Activated CD4-positive, alpha-beta T cell treated with anti-CD3 and anti-CD28 coated beads, Interleukin-2, amount 10 ng/mL, durations not matched to agents 7 days and 5 days (primary cell): ENCODE results near the gene IARS2. TPM values are rescaled to one million over a fixed set of nuclear protein-coding genes. Genes with fewer than 3 reads are reported as not detected.

ENCODE experiments used
- CTCF ChIA-PET: fragments of 350-600 bp; sonication (Branson Sonifier 250); formaldehyde crosslinking; loops from one replicate; lab custom pipeline; 2021; ENCODE audit warnings: antibody characterized with exemption; lab: Charles Lee
- POLR2A ChIA-PET: fragments of 350-600 bp; sonication (Branson Sonifier 250); formaldehyde crosslinking; loops from one replicate; lab custom pipeline; 2021; ENCODE audit warnings: antibody characterized with exemption; lab: Charles Lee
- DNase-seq: peaks from one replicate; pipeline ENCODE4 v3.0.0-alpha.2; 2020
- H3K27ac Mint-ChIP-seq: one replicate; pipeline ENCODE4 v1.8.0; 2021; ENCODE audit warnings: mild to moderate bottlenecking, moderate library complexity, mixed read lengths
- H3K27me3 Mint-ChIP-seq: one replicate; pipeline ENCODE4 v1.8.0; 2021; ENCODE audit warnings: mixed read lengths
- H3K36me3 Mint-ChIP-seq: one replicate; pipeline ENCODE4 v1.8.0; 2021; ENCODE audit warnings: low read depth, mixed read lengths
- H3K4me1 Mint-ChIP-seq: one replicate; pipeline ENCODE4 v1.8.0; 2021; ENCODE audit warnings: mixed read lengths
- H3K4me3 Mint-ChIP-seq: one replicate; pipeline ENCODE4 v1.8.0; 2021; ENCODE audit warnings: mild to moderate bottlenecking, moderate library complexity, mixed read lengths
- H3K9me3 Mint-ChIP-seq: one replicate; pipeline ENCODE4 v1.8.0; 2021; ENCODE audit warnings: mixed read lengths
- total RNA-seq, 2 experiments: library from RNA; stranded (reverse); gene quantifications; one replicate each; pipeline ENCODE4 v1.2.3, GENCODE V29; 2021

Gene IARS2
- total RNA-seq, 2 experiments from 2014 or later, result 55.4 to 55.8 TPM

DNA sequence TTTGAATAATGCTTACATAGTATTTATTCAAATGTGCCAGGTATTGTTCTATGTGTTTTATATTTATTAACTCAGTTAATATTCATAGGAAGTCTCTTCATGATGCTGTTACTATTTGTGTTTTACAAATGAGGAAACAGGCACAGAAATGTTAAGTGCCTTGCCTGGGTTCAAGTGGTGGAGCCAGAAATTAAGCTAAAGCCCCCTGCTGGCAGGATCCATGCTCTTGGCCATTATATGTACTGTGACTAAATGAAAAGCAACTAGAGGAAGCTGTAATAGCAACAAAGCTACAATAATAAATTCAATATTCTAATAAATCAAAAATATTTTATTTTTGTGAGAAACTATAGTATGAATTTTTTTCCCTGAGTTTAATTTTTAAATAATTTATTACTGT lies 30.0 kb downstream of the IARS2 start:
- Mint-ChIP-seq H3K27me3 (no peaks in the 10 kb centered on the region), H3K4me1 (peaks cover 2% of the 10 kb centered on the region), H3K4me3 (no peak overlapping the region), H3K9me3 (no peaks in the 10 kb centered on the region), H3K27ac (no peak overlapping the region), H3K36me3 (peaks cover 16% of the 10 kb centered on the region)
- DNase-seq, result peak; percentile 26
- POLR2A ChIA-PET, result no interaction called here
- CTCF ChIA-PET, result interaction anchor here (0.6 to 1.3 kb wide), 3 partner anchors 8 to 26 kb away, joined by 3 to 6 read pairs (median 5); no protein-coding TSS in a partner anchor

DNA sequence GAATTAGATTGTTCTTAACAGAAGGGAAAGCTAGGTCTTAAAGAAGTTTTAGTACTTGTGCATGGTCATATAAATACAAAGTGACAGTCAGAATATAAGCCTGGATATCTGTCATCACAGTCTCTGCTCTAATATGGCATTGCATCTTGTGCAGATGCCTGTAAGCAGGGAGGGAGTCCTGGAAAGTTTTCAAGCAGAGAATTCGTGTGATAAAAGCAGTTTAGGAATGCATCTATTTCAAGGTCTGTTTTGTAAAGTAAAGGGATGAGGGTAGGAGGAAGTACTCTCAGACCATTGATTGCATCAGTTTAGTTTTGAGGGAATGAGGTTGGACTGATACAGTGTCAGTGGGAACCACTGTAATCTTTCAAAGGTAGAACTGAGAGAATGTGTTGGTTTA lies 30.6 kb downstream of the IARS2 start:
- H3K4me3 Mint-ChIP-seq, result no peak overlapping the region
- DNase-seq, result no peak
- no peaks in the 10 kb centered on the region for H3K27me3 Mint-ChIP-seq
- H3K9me3 Mint-ChIP-seq, result peaks cover 3% of the 10 kb centered on the region
- H3K27ac Mint-ChIP-seq, result no peak overlapping the region
- H3K36me3 Mint-ChIP-seq, result peaks cover 18% of the 10 kb centered on the region
- CTCF ChIA-PET, result interaction anchor here (1.2 to 1.3 kb wide), 2 partner anchors 9 to 21 kb away, joined by 3 to 5 read pairs; no protein-coding TSS in a partner anchor
- peaks cover 2% of the 10 kb centered on the region for H3K4me1 Mint-ChIP-seq
- POLR2A ChIA-PET, result no interaction called here

DNA sequence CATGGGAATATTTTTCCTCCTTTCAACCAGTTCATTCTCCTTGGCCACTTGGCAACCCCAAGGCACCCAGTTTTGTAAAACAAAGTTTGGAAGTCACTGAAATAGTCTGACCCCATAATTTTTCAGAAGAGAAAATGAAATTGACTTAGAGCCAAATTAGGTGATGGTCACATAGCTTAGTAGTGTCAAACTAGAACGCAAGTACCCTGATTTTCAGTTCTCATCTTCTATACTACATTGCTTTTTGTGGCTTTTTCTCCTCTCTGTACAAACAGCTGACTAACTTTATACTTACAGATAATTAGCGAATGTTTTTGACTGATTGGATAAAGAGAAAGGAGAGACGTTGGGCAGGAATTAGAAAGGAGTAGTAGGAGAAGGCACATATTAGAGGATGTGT lies 33.1 kb downstream of the IARS2 start:
- H3K36me3 Mint-ChIP-seq, result peaks cover 28% of the 10 kb centered on the region
- H3K4me1 Mint-ChIP-seq, result peaks cover 3% of the 10 kb centered on the region
- H3K27ac Mint-ChIP-seq, result no peak overlapping the region
- no peak overlapping the region for H3K4me3 Mint-ChIP-seq
- peaks cover 3% of the 10 kb centered on the region for H3K9me3 Mint-ChIP-seq
- no peaks in the 10 kb centered on the region for H3K27me3 Mint-ChIP-seq
- POLR2A ChIA-PET, result no interaction called here
- CTCF ChIA-PET, result no interaction called here
- DNase-seq, result no peak

DNA sequence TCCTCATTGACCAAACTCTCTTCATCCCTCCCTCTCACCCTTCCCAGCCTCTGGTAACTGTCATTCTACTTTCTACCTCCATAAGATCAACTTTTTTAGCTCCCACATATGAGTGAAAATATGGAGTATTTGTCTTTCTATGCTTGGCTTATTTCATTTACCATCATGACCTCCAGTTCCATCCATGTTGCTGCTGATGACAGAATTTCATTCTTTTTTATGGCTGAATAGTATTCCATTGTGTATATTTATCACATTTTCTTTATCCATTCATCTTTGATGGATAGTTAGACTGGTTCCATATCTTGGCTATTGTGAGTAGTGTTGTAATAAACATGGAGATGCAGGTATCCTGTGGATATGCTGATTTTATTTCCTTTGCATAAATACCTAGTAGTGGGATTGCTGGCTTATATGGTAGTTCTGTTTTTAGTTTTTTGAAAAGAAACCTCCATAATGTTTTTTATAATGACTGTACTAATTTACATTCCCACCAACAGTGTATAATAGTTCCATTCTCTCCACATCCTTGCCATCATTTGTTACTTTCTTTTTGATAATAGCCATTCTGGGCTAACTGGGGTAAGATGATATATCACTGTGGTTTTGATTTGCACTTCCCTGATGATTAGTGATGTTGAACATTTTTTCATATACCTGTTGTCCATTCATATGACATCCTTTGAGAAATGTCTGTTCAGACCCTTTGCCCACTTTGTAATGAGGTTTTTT lies 35.7 kb downstream of the IARS2 start:
- Mint-ChIP-seq H3K27ac (no peak overlapping the region), H3K4me1 (peaks cover 2% of the 10 kb centered on the region), H3K36me3 (peaks cover 43% of the 10 kb centered on the region), H3K9me3 (peaks cover 3% of the 10 kb centered on the region), H3K27me3 (no peaks in the 10 kb centered on the region), H3K4me3 (no peak overlapping the region)
- DNase-seq, result no peak
- CTCF ChIA-PET, result no interaction called here
- POLR2A ChIA-PET, result no interaction called here

DNA sequence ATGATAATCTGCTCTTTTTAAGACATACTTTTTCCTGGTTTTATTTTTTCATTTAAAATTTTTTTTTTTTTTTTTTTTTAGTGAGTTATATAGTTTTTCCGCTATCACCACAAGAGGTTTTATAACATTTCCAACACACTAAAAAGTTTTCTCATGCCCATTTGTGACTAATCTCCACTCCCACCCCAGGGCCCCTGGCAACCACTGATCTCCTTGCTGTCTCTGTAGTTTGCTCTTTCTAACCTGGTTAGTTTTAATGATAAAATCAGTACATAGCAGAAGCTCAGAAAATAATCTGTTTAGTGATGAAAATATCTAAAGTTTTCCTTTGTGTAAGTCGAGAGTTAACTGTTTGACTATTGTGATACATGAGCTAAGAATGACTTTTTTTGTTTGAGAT lies 41.8 kb downstream of the IARS2 start:
- Mint-ChIP-seq H3K4me3 (no peak overlapping the region), H3K27me3 (no peaks in the 10 kb centered on the region), H3K9me3 (no peaks in the 10 kb centered on the region), H3K36me3 (peaks cover 46% of the 10 kb centered on the region), H3K27ac (no peak overlapping the region), H3K4me1 (peaks cover 14% of the 10 kb centered on the region)
- ChIA-PET CTCF (interaction anchor here (1.2 kb wide), 1 partner anchor 31 kb away, joined by 4 read pairs; no protein-coding TSS in a partner anchor), POLR2A (no interaction called here)
- DNase-seq, result no peak

DNA sequence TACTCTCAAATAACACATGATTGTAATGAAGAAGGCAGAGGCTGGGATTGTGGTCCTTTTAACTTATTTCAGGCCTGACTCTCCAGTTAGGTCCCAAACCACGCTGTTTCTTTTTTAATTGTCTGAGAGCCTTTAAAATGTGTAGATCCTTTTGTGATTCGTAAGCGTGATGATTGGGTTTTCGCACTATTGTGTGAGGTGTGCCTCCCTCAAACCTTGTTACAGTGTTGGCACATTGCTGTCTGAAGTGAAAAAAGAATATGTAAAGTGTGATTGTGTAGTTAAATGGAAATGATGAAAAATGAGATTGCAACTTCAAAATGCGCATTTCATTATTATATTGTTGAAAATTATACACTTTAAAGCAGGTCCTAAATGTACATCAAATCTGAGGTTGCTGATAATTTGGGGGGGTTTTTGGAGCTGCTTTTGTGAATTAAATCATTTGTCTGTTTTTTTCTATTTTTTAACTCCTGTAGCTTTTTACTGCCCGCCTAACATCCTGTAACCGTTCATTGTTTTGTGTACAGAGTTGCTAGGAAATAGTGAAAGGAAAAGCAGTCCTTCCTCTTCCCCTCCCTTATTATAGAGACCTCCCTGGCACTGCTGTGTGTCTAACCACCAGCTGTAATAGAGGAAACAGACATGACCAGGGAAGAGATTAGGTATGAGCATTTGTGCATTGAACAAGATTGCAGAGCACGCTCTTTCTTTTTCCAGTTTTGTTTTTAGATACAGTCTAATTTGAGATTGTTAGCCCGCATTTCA lies 43.3 kb downstream of the IARS2 start:
- peak overlapping the region; percentile 8 for H3K4me3 Mint-ChIP-seq
- H3K9me3 Mint-ChIP-seq, result no peaks in the 10 kb centered on the region
- peaks cover 53% of the 10 kb centered on the region for H3K36me3 Mint-ChIP-seq
- H3K27me3 Mint-ChIP-seq, result no peaks in the 10 kb centered on the region
- H3K4me1 Mint-ChIP-seq, result peaks cover 12% of the 10 kb centered on the region
- H3K27ac Mint-ChIP-seq, result peak overlapping the region; percentile 67
- peak; percentile 41 for DNase-seq
- POLR2A ChIA-PET, result interaction anchor here (0.6 kb wide), 1 partner anchor 638 kb away, joined by 4 read pairs; no protein-coding TSS in a partner anchor
- CTCF ChIA-PET, result interaction anchor here (1.2 kb wide), 1 partner anchor 30 kb away, joined by 4 read pairs; no protein-coding TSS in a partner anchor

DNA sequence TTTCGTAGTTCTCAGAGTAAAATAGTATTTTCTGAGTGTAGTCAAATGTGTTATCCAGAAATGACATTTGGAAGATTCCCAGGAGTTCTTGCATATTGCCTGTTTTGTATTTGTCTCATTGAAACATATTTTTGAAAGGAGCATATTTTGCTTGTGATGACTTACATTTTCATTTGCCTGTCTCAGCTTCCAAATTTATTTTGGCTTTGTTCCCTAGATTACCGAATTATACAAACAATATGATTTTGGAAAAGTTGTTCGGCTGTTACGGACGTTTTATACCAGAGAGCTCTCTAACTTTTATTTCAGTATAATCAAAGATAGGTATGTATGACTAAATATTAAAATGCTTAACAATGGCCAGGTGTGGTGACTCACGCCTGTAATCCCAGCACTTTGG lies 46.0 kb downstream of the IARS2 start:
- H3K4me3 Mint-ChIP-seq, result no peak overlapping the region
- H3K27me3 Mint-ChIP-seq, result no peaks in the 10 kb centered on the region
- H3K4me1 Mint-ChIP-seq, result peaks cover 12% of the 10 kb centered on the region
- POLR2A ChIA-PET, result no interaction called here
- no peaks in the 10 kb centered on the region for H3K9me3 Mint-ChIP-seq
- peaks cover 48% of the 10 kb centered on the region for H3K36me3 Mint-ChIP-seq
- H3K27ac Mint-ChIP-seq, result no peak overlapping the region
- CTCF ChIA-PET, result no interaction called here
- DNase-seq, result no peak

DNA sequence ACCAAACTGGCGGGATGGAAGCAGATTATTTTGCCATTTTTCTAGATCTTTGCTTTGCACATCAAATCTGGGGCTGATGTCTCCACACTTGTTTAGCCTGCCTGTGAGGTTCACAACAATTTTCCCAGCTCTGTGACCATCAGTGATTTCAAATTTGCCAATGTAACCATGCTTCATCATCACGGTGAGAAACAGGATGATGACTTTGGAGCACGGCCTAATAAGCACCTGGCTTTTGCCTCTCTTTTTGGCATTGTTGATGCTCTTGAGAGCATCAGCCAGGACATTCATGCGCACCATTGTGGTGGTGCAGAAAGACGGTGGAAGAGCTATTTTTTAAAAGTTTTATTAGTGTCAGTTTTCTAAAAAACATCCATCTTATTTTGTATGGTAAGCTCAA lies 50.1 kb downstream of the IARS2 start:
- no peak overlapping the region for H3K27ac Mint-ChIP-seq
- ChIA-PET CTCF (interaction anchor here (0.8 to 0.9 kb wide), 2 partner anchors 16 to 20 kb away, joined by 3 read pairs; no protein-coding TSS in a partner anchor), POLR2A (no interaction called here)
- peaks cover 45% of the 10 kb centered on the region for H3K36me3 Mint-ChIP-seq
- H3K4me3 Mint-ChIP-seq, result no peak overlapping the region
- no peak for DNase-seq
- H3K27me3 Mint-ChIP-seq, result no peaks in the 10 kb centered on the region
- H3K4me1 Mint-ChIP-seq, result no peaks in the 10 kb centered on the region
- no peaks in the 10 kb centered on the region for H3K9me3 Mint-ChIP-seq

DNA sequence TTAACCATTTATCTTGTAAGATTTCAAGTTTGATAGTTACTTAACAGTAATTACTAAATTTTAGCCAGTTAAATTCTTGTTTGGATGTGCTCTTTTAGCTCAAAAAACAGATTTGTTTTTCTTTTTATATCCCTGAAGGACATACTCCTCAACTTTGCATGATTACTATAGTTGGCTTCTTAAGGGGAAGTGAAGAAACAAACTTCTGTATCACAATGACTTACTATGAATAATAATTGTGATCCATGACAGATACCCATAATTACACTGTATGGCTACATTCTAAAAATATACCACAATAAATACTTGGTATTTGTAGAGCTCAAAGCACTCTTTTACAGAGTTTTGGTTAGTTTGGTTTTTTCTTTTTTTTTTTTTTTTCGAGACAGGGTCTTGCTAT lies 55.8 kb downstream of the IARS2 start:
- no peak overlapping the region for H3K4me3 Mint-ChIP-seq
- peaks cover 44% of the 10 kb centered on the region for H3K36me3 Mint-ChIP-seq
- POLR2A ChIA-PET, result no interaction called here
- H3K27ac Mint-ChIP-seq, result no peak overlapping the region
- CTCF ChIA-PET, result interaction anchor here (0.6 to 0.9 kb wide), 3 partner anchors 26 to 45 kb away, joined by 3 to 6 read pairs (median 3); no protein-coding TSS in a partner anchor
- H3K4me1 Mint-ChIP-seq, result no peaks in the 10 kb centered on the region
- DNase-seq, result no peak
- no peaks in the 10 kb centered on the region for H3K27me3 Mint-ChIP-seq
- no peaks in the 10 kb centered on the region for H3K9me3 Mint-ChIP-seq

DNA sequence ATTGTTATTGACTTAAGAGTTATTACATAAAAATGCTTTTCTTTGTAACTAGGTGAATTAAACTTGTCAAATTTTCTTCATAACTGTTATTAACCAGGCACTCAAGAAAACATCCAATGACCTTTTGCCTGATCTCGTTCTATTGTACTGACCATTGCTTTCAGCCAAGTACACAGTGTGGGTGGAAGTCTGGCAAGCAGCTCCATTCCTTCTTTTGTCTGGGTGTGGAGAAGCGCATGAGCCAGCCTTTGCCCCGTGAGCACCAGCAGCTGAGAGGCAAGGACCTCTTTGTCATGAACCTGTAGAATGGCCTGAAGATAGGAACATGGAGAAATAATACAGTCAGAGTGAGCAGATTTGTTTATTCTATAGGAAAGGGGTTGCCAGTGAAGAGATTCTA lies 57.5 kb downstream of the IARS2 start:
- peaks cover 1% of the 10 kb centered on the region for H3K4me1 Mint-ChIP-seq
- no peaks in the 10 kb centered on the region for H3K27me3 Mint-ChIP-seq
- no peak for DNase-seq
- H3K4me3 Mint-ChIP-seq, result no peak overlapping the region
- CTCF ChIA-PET, result interaction anchor here (0.6 kb wide), 1 partner anchor 17 kb away, joined by 3 read pairs; no protein-coding TSS in a partner anchor
- no peak overlapping the region for H3K27ac Mint-ChIP-seq
- POLR2A ChIA-PET, result no interaction called here
- H3K36me3 Mint-ChIP-seq, result peaks cover 46% of the 10 kb centered on the region
- no peaks in the 10 kb centered on the region for H3K9me3 Mint-ChIP-seq

DNA sequence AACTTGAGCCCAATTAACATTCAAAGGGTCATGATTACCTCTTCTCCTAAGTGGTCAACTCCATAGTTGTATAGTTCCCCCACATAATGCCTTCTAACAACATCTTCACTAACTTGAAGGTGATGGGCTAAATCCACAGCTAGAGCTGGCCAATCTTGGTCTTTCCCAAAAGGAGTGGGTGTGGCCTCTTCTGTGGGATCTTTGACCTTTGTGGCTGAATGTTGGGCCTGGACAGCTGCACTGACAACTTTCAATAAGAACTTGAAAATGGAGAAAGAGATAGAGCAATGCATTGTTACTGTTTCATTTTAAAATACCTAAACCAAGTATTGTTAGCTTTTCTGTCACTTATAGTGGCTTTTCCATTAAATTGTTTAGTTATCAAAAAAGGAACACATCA lies 59.2 kb downstream of the IARS2 start:
- CTCF ChIA-PET, result no interaction called here
- H3K4me3 Mint-ChIP-seq, result no peak overlapping the region
- H3K27ac Mint-ChIP-seq, result no peak overlapping the region
- no peaks in the 10 kb centered on the region for H3K27me3 Mint-ChIP-seq
- POLR2A ChIA-PET, result interaction anchor here (0.6 kb wide), 1 partner anchor 162 kb away, joined by 7 read pairs; no protein-coding TSS in a partner anchor
- no peak for DNase-seq
- H3K36me3 Mint-ChIP-seq, result peaks cover 51% of the 10 kb centered on the region
- no peaks in the 10 kb centered on the region for H3K9me3 Mint-ChIP-seq
- peaks cover 14% of the 10 kb centered on the region for H3K4me1 Mint-ChIP-seq

DNA sequence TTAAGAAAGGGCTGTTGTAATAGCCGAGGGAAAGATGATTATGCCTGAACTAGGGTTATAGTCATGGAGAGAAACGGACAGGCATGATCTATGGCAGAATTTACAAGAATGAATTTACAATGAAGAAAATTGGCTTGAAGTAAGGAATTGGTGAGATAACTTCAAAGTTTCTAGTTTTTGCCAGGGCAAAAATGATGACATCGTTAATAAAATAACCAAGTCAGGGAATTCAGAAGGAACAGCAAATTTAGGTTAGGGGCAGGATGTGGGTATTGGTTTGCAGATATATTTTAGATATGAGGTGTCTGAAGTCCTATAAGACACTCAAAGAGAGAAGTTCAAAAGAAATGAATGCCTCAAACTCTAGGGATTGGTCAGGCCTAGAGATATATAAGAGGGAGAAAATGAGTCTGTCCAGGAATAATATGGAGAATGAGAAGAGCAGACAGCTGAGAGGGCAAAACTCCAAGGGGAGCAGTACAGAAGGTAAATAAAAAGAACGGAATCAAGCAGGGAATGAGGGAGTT lies 62.8 kb downstream of the IARS2 start:
- Mint-ChIP-seq H3K27me3 (no peaks in the 10 kb centered on the region), H3K4me1 (peaks cover 18% of the 10 kb centered on the region), H3K4me3 (no peak overlapping the region), H3K36me3 (peaks cover 59% of the 10 kb centered on the region), H3K27ac (peak overlapping the region; percentile 16), H3K9me3 (no peaks in the 10 kb centered on the region)
- ChIA-PET POLR2A (no interaction called here), CTCF (interaction anchor here (0.8 kb wide), 1 partner anchor 14 kb away, joined by 3 read pairs; no protein-coding TSS in a partner anchor)
- no peak for DNase-seq
